Fibroblast of skin of left biceps (primary cell): ENCODE results near the gene CDKN2C.

Experiments used
- DNase-seq, 2 experiments: peaks; one replicate each; pipeline ENCODE4 v3.0.0-alpha.2; 2013; ENCODE audit warnings: low read depth in 2 of 2

CDKN2C gene

GRCh38 chr1:50964863-50965262 is 5.2 kb upstream of the CDKN2C start:
- DNase-seq, result no peak

GRCh38 chr1:50966991-50967390 is 3.1 kb upstream of the CDKN2C start:
- DNase-seq, result no peak

GRCh38 chr1:50967416-50968157 is 2.5 kb upstream of the CDKN2C start:
- DNase-seq, result no peak

GRCh38 chr1:50968158-50968820 is 1.8 kb upstream of the CDKN2C start:
- peak; percentile 71 to 76 for DNase-seq

GRCh38 chr1:50968821-50969610 is 1.0 kb upstream of the CDKN2C start:
- no peak for DNase-seq

GRCh38 chr1:50970509-50970887 is 453 bp downstream of the CDKN2C start:
- no peak for DNase-seq

GRCh38 chr1:50970931-50971582 is 1.0 kb downstream of the CDKN2C start:
- DNase-seq, result no peak

GRCh38 chr1:50971748-50972305 is 1.8 kb downstream of the CDKN2C start:
- DNase-seq, result no peak

- DNase-seq, result no peak
Observed at GRCh38 chr1:50972766-50973165, 2.7 kb downstream of the CDKN2C start.

- no peak for DNase-seq
Observed at GRCh38 chr1:50973255-50973654, 3.2 kb downstream of the CDKN2C start.

GRCh38 chr1:50973875-50974617 is 4.0 kb downstream of the CDKN2C start:
- DNase-seq, result no peak

- DNase-seq, result no peak
Observed at GRCh38 chr1:50974618-50974935, 4.5 kb downstream of the CDKN2C start.

GRCh38 chr1:50975436-50975835 is 5.4 kb downstream of the CDKN2C start:
- DNase-seq, result no peak

- DNase-seq, result no peak
Observed at GRCh38 chr1:50976111-50976889, 6.3 kb downstream of the CDKN2C start.

- no peak for DNase-seq
Observed at GRCh38 chr1:50976890-50977574, 7.0 kb downstream of the CDKN2C start.

- no peak for DNase-seq
Observed at GRCh38 chr1:50977575-50978143, 7.6 kb downstream of the CDKN2C start.

- no peak for DNase-seq
Observed at GRCh38 chr1:50978144-50978851, 8.3 kb downstream of the CDKN2C start.

- no peak for DNase-seq
Observed at GRCh38 chr1:50978852-50979781, 9.1 kb downstream of the CDKN2C start.
